ENCODE data around the gene SLC22A23. TPM values are rescaled to one million over a fixed set of nuclear protein-coding genes. Genes with fewer than 3 reads are reported as not detected.

The SLC22A23 gene
- total and polyA plus RNA-seq, 8 donors, result 4.9 to 27.9 (median 14.2) TPM

DNA sequence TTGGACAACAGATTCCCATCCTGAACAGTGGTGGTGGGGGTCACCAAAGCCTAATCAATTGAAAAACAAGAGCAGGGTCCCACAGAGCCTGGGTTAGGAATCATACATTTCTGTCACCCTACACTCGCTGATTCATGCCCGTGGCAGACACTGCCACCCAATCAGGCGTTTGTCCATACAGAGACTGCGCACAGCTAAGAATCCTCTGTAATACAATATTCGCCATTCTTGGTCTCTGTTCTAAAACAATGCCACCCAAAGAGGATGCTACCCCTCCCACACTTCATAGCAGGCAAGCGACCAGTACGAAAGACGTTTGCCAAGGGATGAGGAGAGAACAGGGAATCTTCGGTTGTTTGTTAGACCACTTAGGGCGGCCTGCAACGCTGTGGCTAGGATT is 28.1 kb upstream of the SLC22A23 start:
- intact Hi-C loops (cut with DNase I), result no loop called here
- Histone ChIP-seq H3K27me3 (no peaks in the 10 kb centered on the region), H3K4me1 (no peaks in the 10 kb centered on the region), H3K4me3 (no peak overlapping the region), H3K36me3 (no peaks in the 10 kb centered on the region), H3K27ac (no peak overlapping the region), H3K9me3 (no peaks in the 10 kb centered on the region)
- no peak for DNase-seq
- no peak for FAIRE-seq
- TF ChIP-seq, protein P1, sequence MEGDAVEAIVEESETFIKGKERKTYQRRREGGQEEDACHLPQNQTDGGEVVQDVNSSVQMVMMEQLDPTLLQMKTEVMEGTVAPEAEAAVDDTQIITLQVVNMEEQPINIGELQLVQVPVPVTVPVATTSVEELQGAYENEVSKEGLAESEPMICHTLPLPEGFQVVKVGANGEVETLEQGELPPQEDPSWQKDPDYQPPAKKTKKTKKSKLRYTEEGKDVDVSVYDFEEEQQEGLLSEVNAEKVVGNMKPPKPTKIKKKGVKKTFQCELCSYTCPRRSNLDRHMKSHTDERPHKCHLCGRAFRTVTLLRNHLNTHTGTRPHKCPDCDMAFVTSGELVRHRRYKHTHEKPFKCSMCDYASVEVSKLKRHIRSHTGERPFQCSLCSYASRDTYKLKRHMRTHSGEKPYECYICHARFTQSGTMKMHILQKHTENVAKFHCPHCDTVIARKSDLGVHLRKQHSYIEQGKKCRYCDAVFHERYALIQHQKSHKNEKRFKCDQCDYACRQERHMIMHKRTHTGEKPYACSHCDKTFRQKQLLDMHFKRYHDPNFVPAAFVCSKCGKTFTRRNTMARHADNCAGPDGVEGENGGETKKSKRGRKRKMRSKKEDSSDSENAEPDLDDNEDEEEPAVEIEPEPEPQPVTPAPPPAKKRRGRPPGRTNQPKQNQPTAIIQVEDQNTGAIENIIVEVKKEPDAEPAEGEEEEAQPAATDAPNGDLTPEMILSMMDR (IDR thresholded peaks at IDR 0.05), result no peak
- 82 to 86% methylated on average over 11 of the region's 11 CpGs for WGBS, 2 donors
- ATAC-seq, result no peak

DNA sequence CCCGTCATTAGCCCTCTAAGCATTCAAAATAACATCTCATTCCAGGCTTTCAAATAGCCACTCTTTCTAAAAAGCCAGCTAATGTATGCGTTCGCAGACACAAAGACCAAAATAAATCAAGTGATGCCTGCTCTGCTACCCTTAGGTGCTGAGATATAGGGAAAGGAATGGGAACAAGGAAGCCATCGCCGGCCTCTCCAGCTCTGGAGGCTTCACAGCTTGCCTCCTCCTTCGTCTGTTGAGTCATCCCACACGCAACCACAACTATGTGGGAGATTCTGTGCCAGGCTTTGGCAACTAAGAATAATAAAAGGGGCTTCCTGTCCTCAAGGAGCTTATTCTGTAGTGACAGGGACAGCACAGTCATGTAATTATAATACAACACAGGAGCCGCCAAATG is 27.3 kb upstream of the SLC22A23 start:
- FAIRE-seq (no peak), DNase-seq (no peak), ATAC-seq (no peak)
- no peaks in the 10 kb centered on the region for H3K27me3 ChIP-seq
- 93 to 96% methylated on average over 8 of the region's 8 CpGs for WGBS, 2 donors
- intact Hi-C loops (cut with DNase I), result no loop called here
- H3K4me1 ChIP-seq, result no peaks in the 10 kb centered on the region
- H3K36me3 ChIP-seq, result no peaks in the 10 kb centered on the region
- no peak overlapping the region for H3K4me3 ChIP-seq
- H3K27ac ChIP-seq, result no peak overlapping the region
- no peaks in the 10 kb centered on the region for H3K9me3 ChIP-seq
- TF ChIP-seq, protein P1 (IDR thresholded peaks at IDR 0.05), result no peak

DNA sequence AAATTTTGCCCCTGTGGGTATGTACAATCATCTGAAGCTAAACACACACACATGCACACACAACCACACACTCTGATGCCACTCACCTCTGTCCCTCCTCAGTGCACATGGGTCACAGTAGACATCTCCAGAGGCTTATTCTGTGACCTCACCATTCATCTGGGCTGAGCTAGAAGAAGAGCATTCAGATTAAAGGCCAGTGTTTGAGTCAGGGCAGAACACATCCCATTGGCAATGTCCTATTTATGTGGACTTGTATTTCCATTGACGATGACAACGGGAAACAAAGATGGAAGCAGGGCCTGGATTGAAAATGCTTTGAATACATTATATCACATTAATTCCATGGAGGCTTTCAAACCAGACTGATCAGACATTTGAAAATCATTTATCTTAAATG is 26.8 kb upstream of the SLC22A23 start:
- 91 to 92% methylated on average over 2 of the region's 2 CpGs for WGBS, 2 donors
- no peaks in the 10 kb centered on the region for H3K36me3 ChIP-seq
- intact Hi-C loops (cut with DNase I), result no loop called here
- H3K9me3 ChIP-seq, result no peaks in the 10 kb centered on the region
- TF ChIP-seq, protein P1 (IDR thresholded peaks at IDR 0.05), result no peak
- H3K4me3 ChIP-seq, result no peak overlapping the region
- no peaks in the 10 kb centered on the region for H3K27me3 ChIP-seq
- ATAC-seq (no peak), FAIRE-seq (no peak), DNase-seq (no peak)
- H3K27ac ChIP-seq, result no peak overlapping the region
- H3K4me1 ChIP-seq, result no peaks in the 10 kb centered on the region

DNA sequence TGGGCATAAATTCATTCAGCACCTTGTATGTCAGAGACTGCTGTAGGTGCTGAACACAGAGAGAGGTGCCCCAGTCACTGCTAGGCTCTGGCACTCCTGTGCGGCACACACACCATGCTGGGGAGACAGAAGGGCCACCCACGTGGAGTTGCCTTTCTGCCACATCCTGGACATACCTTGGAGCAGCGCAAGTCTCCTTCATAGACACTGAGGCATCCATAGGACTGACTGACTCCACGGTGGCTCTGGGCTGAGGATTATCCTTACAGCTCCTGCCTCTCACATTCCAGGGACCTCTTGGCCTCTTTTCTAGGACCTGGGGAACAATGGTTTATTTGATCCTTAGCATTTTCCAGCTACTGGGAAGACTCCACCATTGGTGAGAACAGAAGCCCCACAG is 26.0 kb upstream of the SLC22A23 start:
- no peak overlapping the region for H3K4me3 ChIP-seq
- no peak for ATAC-seq

DNA sequence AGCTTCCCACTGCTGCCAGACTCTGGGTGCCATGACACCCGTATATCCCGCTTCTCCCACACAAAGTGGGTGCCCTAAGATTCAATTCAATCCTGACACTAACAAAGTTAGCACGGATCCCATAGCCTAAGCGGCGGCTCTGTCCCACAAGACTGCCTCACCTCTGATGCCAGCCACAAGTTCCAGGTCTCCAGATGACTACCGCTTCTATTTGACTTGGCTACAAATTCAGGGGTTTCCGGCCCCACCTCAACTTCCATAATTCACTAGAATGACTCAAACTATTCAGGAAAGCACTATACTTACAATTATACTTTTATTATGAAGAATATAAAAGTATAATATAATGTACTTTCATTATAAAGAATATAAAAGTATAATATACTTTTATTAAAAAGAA is 24.8 kb upstream of the SLC22A23 start:
- no peaks in the 10 kb centered on the region for H3K27me3 ChIP-seq
- DNase-seq, result no peak
- ATAC-seq, result no peak
- H3K27ac ChIP-seq, result no peak overlapping the region
- no peak for FAIRE-seq
- H3K4me3 ChIP-seq, result no peak overlapping the region
- 85 to 91% methylated on average over 7 of the region's 7 CpGs for WGBS, 2 donors
- TF ChIP-seq, protein P1 (IDR thresholded peaks at IDR 0.05), result no peak
- intact Hi-C loops (cut with DNase I), result no loop called here
- no peaks in the 10 kb centered on the region for H3K9me3 ChIP-seq
- no peaks in the 10 kb centered on the region for H3K36me3 ChIP-seq
- H3K4me1 ChIP-seq, result no peaks in the 10 kb centered on the region

More for the DNA sequence above, 26.0 kb upstream of the SLC22A23 start:
- FAIRE-seq (no peak), DNase-seq (no peak)
- TF ChIP-seq, protein P1 (IDR thresholded peaks at IDR 0.05), result no peak
- Histone ChIP-seq H3K27me3 (no peaks in the 10 kb centered on the region), H3K4me1 (no peaks in the 10 kb centered on the region), H3K9me3 (no peaks in the 10 kb centered on the region), H3K27ac (no peak overlapping the region), H3K36me3 (no peaks in the 10 kb centered on the region)
- 54 to 64% methylated on average over 4 of the region's 4 CpGs for WGBS, 2 donors
- intact Hi-C loops (cut with DNase I), result no loop called here
